HCT116 (cell line): ENCODE results near the gene BRMS1. TPM values are rescaled to one million over a fixed set of nuclear protein-coding genes. Genes with fewer than 3 reads are reported as not detected.

ENCODE experiments used
- total RNA-seq: library from RNA; stranded (reverse); gene quantifications from one replicate; pipeline ENCODE4 v1.2.1, GENCODE V29; 2021; ENCODE audit not compliant: unreplicated experiment

BRMS1 gene
- total RNA-seq, 1 experiment from 2014 or later = 42.1 TPM

Other genes with a start within 250 kb of the BRMS1 start
- gene KLC2, start 87.4 kb downstream of the BRMS1 start, total RNA-seq = 58.5 TPM
- gene RAB1B, start 76.5 kb downstream of the BRMS1 start, total RNA-seq = 148 TPM
- 1.3 TPM for gene CNIH2, start 66.9 kb downstream of the BRMS1 start, total RNA-seq
- gene YIF1A, start 56.0 kb downstream of the BRMS1 start, total RNA-seq = 54.7 TPM
- gene TMEM151A, start 53.2 kb downstream of the BRMS1 start, total RNA-seq = 5.9 TPM
- gene CD248, start 28.1 kb downstream of the BRMS1 start, total RNA-seq = 0.32 TPM
- gene RIN1, start 8.7 kb downstream of the BRMS1 start, total RNA-seq = 38.7 TPM
- 6.7 TPM for gene B4GAT1, start 2.5 kb upstream of the BRMS1 start, total RNA-seq
- gene SLC29A2, start 26.7 kb upstream of the BRMS1 start, total RNA-seq = 39.7 TPM
- not detected for gene NPAS4, start 75.9 kb upstream of the BRMS1 start, total RNA-seq
- 126 TPM for gene MRPL11, start 93.7 kb upstream of the BRMS1 start, total RNA-seq
- 12.8 TPM for gene PELI3, start 121.8 kb upstream of the BRMS1 start, total RNA-seq
- gene DPP3, start 135.3 kb upstream of the BRMS1 start, total RNA-seq = 55.6 TPM
- 29.8 TPM for gene BBS1, start 165.5 kb upstream of the BRMS1 start, total RNA-seq
- gene ZDHHC24, start 200.9 kb upstream of the BRMS1 start, total RNA-seq = 10.5 TPM
- not detected for gene ACTN3, start 201.8 kb upstream of the BRMS1 start, total RNA-seq
- gene CTSF, start 223.5 kb upstream of the BRMS1 start, total RNA-seq = 0.34 TPM
- gene CCDC87, start 248.0 kb upstream of the BRMS1 start, total RNA-seq = 0.39 TPM
- gene CCS, start 248.1 kb upstream of the BRMS1 start, total RNA-seq = 40.6 TPM